ENCODE results near the gene MRPS21.

- TF ChIP-seq RAD21 (IDR thresholded peaks at IDR 0.05 in 1 of 2, conservative IDR thresholded peaks at IDR 0.05 in 1 of 2; ENCODE audit: low read depth in 2 of 2, low read length in 2 of 2) (no peak), FOSL1 (IDR thresholded peaks at IDR 0.05; ENCODE audit: insufficient read depth, low read depth, low read length) (no peak), CTCF (IDR thresholded peaks at IDR 0.05; ENCODE audit: control extremely low read depth in 1 of 3, insufficient read depth in 1 of 3, low read depth in 1 of 3, low read length in 3 of 3) (no peak)
These were observed 25.3 kb upstream of the MRPS21 start for GRCh38 chr1:150268340-150268704.

All from H1 (cell line).